HG02588 (cell line): ENCODE results near the gene TTLL3.
"Not testable (repeated sequence)": the region's sequence is repeated elsewhere in the genome, so short reads cannot be mapped to it uniquely, and the experiment has no call there.

Experiments used
- ATAC-seq: cut with Tn5 transposase; IDR thresholded peaks from one replicate; pipeline ENCODE4 v1.9.1; 2021; ENCODE audit warnings: mild to moderate bottlenecking, moderate library complexity; ENCODE audit not compliant: unreplicated experiment

Gene TTLL3

GRCh38 chr3:9809615-9810432 lies at the start of gene TTLL3:
Gene TTLL3, plus strand, starts transcription at chr3:9810262. Its CDS starts 400 bp downstream, at chr3:9810662.
- ATAC-seq: peak; percentile 52

- ATAC-seq: no peak
Observed at GRCh38 chr3:9760779-9761505, 49.1 kb upstream of the TTLL3 start.

GRCh38 chr3:9761919-9762318 lies 48.1 kb upstream of the TTLL3 start:
- no peak for ATAC-seq

GRCh38 chr3:9762871-9763270 lies 47.2 kb upstream of the TTLL3 start:
- ATAC-seq: no peak

- no peak for ATAC-seq
Observed at GRCh38 chr3:9765865-9766264, 44.2 kb upstream of the TTLL3 start.

GRCh38 chr3:9767418-9767817 lies 42.6 kb upstream of the TTLL3 start:
- ATAC-seq: no peak

GRCh38 chr3:9768141-9768775 lies 41.8 kb upstream of the TTLL3 start:
- no peak for ATAC-seq

- ATAC-seq: no peak
Observed at GRCh38 chr3:9769012-9769411, 41.0 kb upstream of the TTLL3 start.

- ATAC-seq: peak; percentile 82
Observed at GRCh38 chr3:9769426-9770275, 40.4 kb upstream of the TTLL3 start, which contains the start of gene CAMK1. Gene CAMK1, minus strand, starts transcription at chr3:9769947. Its CDS starts 2,198 bp downstream, at chr3:9767749.

GRCh38 chr3:9770276-9770812 lies 39.7 kb upstream of the TTLL3 start:
- ATAC-seq: no peak

GRCh38 chr3:9771007-9771406 lies 39.1 kb upstream of the TTLL3 start:
- not testable (repeated sequence) for ATAC-seq

- ATAC-seq: no peak
Observed at GRCh38 chr3:9776896-9777693, 33.0 kb upstream of the TTLL3 start.

- no peak for ATAC-seq
Observed at GRCh38 chr3:9777694-9778021, 32.4 kb upstream of the TTLL3 start.

GRCh38 chr3:9778143-9779074 lies 31.7 kb upstream of the TTLL3 start:
- no peak for ATAC-seq

GRCh38 chr3:9779075-9779593 lies 30.9 kb upstream of the TTLL3 start:
- ATAC-seq: no peak

GRCh38 chr3:9779721-9780457 lies 30.2 kb upstream of the TTLL3 start:
- ATAC-seq: peak; percentile 45

- ATAC-seq: no peak
Observed at GRCh38 chr3:9780458-9780812, 29.6 kb upstream of the TTLL3 start.

GRCh38 chr3:9780910-9781309 lies 29.2 kb upstream of the TTLL3 start:
- ATAC-seq: no peak
